Calu3 (cell line): ENCODE measurements around the gene LRIT3. TPM values are rescaled to one million over a fixed set of nuclear protein-coding genes. Genes with fewer than 3 reads are reported as not detected.
"Not testable (repeated sequence)": the region's sequence is repeated elsewhere in the genome, so short reads cannot be mapped to it uniquely, and the experiment has no call there.

Source experiments
- BruUV-seq: library from RNA; stranded (reverse); fragments of 400-500 nt; replicated peaks from 2 replicates; lab custom pipeline; 2021; lab: Mats Ljungman, UMichigan
- CTCF ChIA-PET: fragments of 300-600 bp; sonication (Branson Sonifier 250); formaldehyde crosslinking; loops from one replicate; lab custom pipeline; 2022; ENCODE audit warnings: antibody characterized with exemption; lab: Charles Lee
- DNase-seq: peaks from one replicate; pipeline ENCODE4 v3.0.0; 2022
- H3K27ac Mint-ChIP-seq: one replicate; pipeline ENCODE4 v1.8.0; 2022; ENCODE audit warnings: mixed read lengths; ENCODE audit not compliant: unreplicated experiment
- H3K27me3 Mint-ChIP-seq: one replicate; pipeline ENCODE4 v1.8.0; 2022; ENCODE audit warnings: mixed read lengths; ENCODE audit not compliant: unreplicated experiment
- H3K36me3 Mint-ChIP-seq: one replicate; pipeline ENCODE4 v1.8.0; 2022; ENCODE audit warnings: mild to moderate bottlenecking, moderate library complexity, mixed read lengths; ENCODE audit not compliant: insufficient read depth, unreplicated experiment
- H3K4me1 Mint-ChIP-seq: one replicate; pipeline ENCODE4 v1.8.0; 2022; ENCODE audit warnings: mild to moderate bottlenecking, low read depth, mixed read lengths; ENCODE audit not compliant: unreplicated experiment
- H3K4me3 Mint-ChIP-seq: one replicate; pipeline ENCODE4 v1.8.0; 2022; ENCODE audit warnings: mild to moderate bottlenecking, low read depth, moderate library complexity, mixed read lengths; ENCODE audit not compliant: unreplicated experiment
- H3K9me3 Mint-ChIP-seq: one replicate; pipeline ENCODE4 v1.8.0; 2022; ENCODE audit warnings: low read depth, mixed read lengths; ENCODE audit not compliant: unreplicated experiment
- CTCF ChIP-seq: fragments of 200-600 bp; IDR thresholded peaks from one replicate; pipeline ENCODE4 v1.8.0; 2022; ENCODE audit warnings: antibody characterized with exemption; ENCODE audit not compliant: unreplicated experiment
- intact Hi-C: fragments of 100-400 bp; cut with micrococcal nuclease; formaldehyde crosslinking; loops from one replicate; pipeline ENCODE4 v1.10.0; 2022; ENCODE audit not compliant: unreplicated experiment
- total RNA-seq: library from RNA; stranded (reverse); gene quantifications from 2 replicates; pipeline ENCODE4 v1.2.3, GENCODE V29; 2022

The LRIT3 gene
- total RNA-seq, 1 experiment from 2014 or later = 0.09 TPM

GRCh38 chr4:109848501-109848900 is 594 bp downstream of the LRIT3 start:
- Mint-ChIP-seq H3K27ac (no peak overlapping the region), H3K4me1 (no peaks in the 10 kb centered on the region)

GRCh38 chr4:109850601-109851000 is 2.7 kb downstream of the LRIT3 start:
- no TSS peak for BruUV-seq
- Mint-ChIP-seq H3K4me1 (no peaks in the 10 kb centered on the region), H3K4me3 (no peak overlapping the region), H3K9me3 (no peaks in the 10 kb centered on the region), H3K27me3 (no peaks in the 10 kb centered on the region), H3K36me3 (no peaks in the 10 kb centered on the region), H3K27ac (no peak overlapping the region)
- TF ChIP-seq CTCF = no peak
- DNase-seq = no peak
- intact Hi-C loops = no loop called here
- CTCF ChIA-PET = no interaction called here

More at GRCh38 chr4:109848501-109848900, 594 bp downstream of the LRIT3 start:
- no peaks in the 10 kb centered on the region for H3K36me3 Mint-ChIP-seq
- no peaks in the 10 kb centered on the region for H3K9me3 Mint-ChIP-seq
- H3K4me3 Mint-ChIP-seq = no peak overlapping the region
- CTCF ChIA-PET = no interaction called here
- no peak for DNase-seq
- no peak for TF ChIP-seq CTCF
- H3K27me3 Mint-ChIP-seq = no peaks in the 10 kb centered on the region
- intact Hi-C loops = no loop called here
- no TSS peak for BruUV-seq

- H3K27me3 Mint-ChIP-seq, H3K9me3 Mint-ChIP-seq, H3K4me1 Mint-ChIP-seq, H3K36me3 Mint-ChIP-seq, DNase-seq, CTCF ChIA-PET, BruUV-seq, intact Hi-C loops, H3K4me3 Mint-ChIP-seq, H3K27ac Mint-ChIP-seq: not testable (repeated sequence)
Measured at GRCh38 chr4:109859426-109860300, 11.8 kb downstream of the LRIT3 start.

GRCh38 chr4:109861271-109861670 is 13.4 kb downstream of the LRIT3 start:
- BruUV-seq = no TSS peak
- Mint-ChIP-seq H3K27ac (no peak overlapping the region), H3K4me1 (no peaks in the 10 kb centered on the region), H3K27me3 (no peaks in the 10 kb centered on the region), H3K36me3 (no peaks in the 10 kb centered on the region), H3K4me3 (no peak overlapping the region), H3K9me3 (peaks cover 3% of the 10 kb centered on the region)
- no peak for TF ChIP-seq CTCF
- intact Hi-C loops = no loop called here
- no peak for DNase-seq
- CTCF ChIA-PET = no interaction called here
